Measurements from ENCODE around the gene TSHR. TPM values are rescaled to one million over a fixed set of nuclear protein-coding genes. Genes with fewer than 3 reads are reported as not detected.

TSHR gene
- total RNA-seq, 1 donor: not detected

GRCh38 chr14:81085596-81085995, 130.2 kb downstream of the TSHR start:
- no peak for TF ChIP-seq CTCF (IDR thresholded peaks at IDR 0.05; ENCODE audit: insufficient read depth, low read depth, low read length)
- no peak for DNase-seq (ENCODE audit: low read depth)

GRCh38 chr14:81087230-81087629, 131.8 kb downstream of the TSHR start:
- no peak overlapping the region for H3K4me3 ChIP-seq (ENCODE audit: low read depth, low read length)
- no peak for TF ChIP-seq CTCF (IDR thresholded peaks at IDR 0.05; ENCODE audit: insufficient read depth, low read depth, low read length)
- DNase-seq (ENCODE audit: low read depth): no peak

More at GRCh38 chr14:81085596-81085995, 130.2 kb downstream of the TSHR start:
- no peak overlapping the region for H3K4me3 ChIP-seq (ENCODE audit: low read depth, low read length)

GRCh38 chr14:81091139-81091538, 135.7 kb downstream of the TSHR start:
- DNase-seq (ENCODE audit: low read depth): no peak
- TF ChIP-seq CTCF (IDR thresholded peaks at IDR 0.05; ENCODE audit: insufficient read depth, low read depth, low read length): no peak
- no peak overlapping the region for H3K4me3 ChIP-seq (ENCODE audit: low read depth, low read length)

- no peak overlapping the region for H3K4me3 ChIP-seq (ENCODE audit: low read depth, low read length)
- DNase-seq (ENCODE audit: low read depth): no peak
- no peak for TF ChIP-seq CTCF (IDR thresholded peaks at IDR 0.05; ENCODE audit: insufficient read depth, low read depth, low read length)
Observed at GRCh38 chr14:81091660-81092059, 136.2 kb downstream of the TSHR start.

GRCh38 chr14:81093651-81094050, 138.2 kb downstream of the TSHR start:
- DNase-seq (ENCODE audit: low read depth): no peak
- H3K4me3 ChIP-seq (ENCODE audit: low read depth, low read length): no peak overlapping the region
- no peak for TF ChIP-seq CTCF (IDR thresholded peaks at IDR 0.05; ENCODE audit: insufficient read depth, low read depth, low read length)

GRCh38 chr14:81095539-81095938, 140.1 kb downstream of the TSHR start:
- DNase-seq (ENCODE audit: low read depth): no peak
- no peak overlapping the region for H3K4me3 ChIP-seq (ENCODE audit: low read depth, low read length)
- no peak for TF ChIP-seq CTCF (IDR thresholded peaks at IDR 0.05; ENCODE audit: insufficient read depth, low read depth, low read length)

GRCh38 chr14:81096656-81097055, 141.2 kb downstream of the TSHR start:
- H3K4me3 ChIP-seq (ENCODE audit: low read depth, low read length): no peak overlapping the region
- no peak for TF ChIP-seq CTCF (IDR thresholded peaks at IDR 0.05; ENCODE audit: insufficient read depth, low read depth, low read length)
- no peak for DNase-seq (ENCODE audit: low read depth)

Data from fibroblast of villous mesenchyme (primary cell).